ENCODE data around the gene NPTN. TPM values are rescaled to one million over a fixed set of nuclear protein-coding genes. Genes with fewer than 3 reads are reported as not detected.

The NPTN gene
- total RNA-seq: 10 to 100 TPM; 57.7 to 66.2 TPM

DNA sequence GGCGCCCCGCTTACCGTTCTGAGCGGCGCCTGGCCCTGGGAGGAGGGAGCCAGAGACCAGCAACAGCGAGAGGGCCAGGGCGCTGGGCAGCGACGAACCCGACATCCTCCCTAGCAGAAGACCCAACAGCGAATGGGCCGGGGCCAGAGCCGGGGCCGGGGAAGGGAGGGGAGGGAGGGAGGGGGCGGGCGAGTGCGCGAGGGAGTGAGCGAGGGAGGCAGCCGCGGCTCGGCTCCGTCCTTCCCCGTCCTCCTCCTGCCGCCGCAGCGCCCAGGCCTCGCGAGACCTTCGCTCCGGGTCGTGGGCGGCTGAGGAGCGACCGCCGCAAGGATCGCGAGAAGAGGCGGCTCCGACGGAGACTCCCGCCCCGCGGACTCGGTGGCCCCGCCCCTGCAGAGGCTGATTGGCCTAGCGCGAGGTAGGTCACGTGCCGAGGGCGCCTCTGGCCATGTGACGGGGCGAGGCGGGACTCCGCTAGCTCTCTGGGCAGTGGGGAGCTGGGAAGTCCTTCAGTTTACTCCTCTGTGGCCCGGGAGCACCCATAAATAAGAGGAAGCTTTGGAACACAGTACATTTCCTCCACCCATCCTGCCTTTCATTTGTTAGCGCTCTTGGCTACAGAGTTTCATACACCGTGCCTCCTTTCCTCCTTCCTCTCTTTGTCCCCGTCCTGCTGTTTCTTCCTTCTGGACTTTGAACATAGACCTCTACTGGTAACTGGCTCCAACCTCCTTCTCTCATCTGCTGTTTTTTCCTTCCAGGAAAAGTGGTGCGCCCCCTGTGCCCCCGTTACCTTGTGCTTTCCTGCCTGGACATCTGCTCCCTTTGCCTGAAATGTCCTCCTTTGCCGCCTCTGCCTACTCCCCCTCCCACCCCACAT is at the start of gene NPTN:
TSS of gene NPTN (minus strand) at position 279 of the 880 bp plus-strand sequence. CDS start at position 105, 174 bp downstream.
- no peaks in the 10 kb centered on the region for H3K9me3 Mint-ChIP-seq
- H3K36me3 Mint-ChIP-seq: no peaks in the 10 kb centered on the region
- peaks cover 17 to 20% of the 10 kb centered on the region in 2 donors for H3K27me3 Mint-ChIP-seq
- peaks cover 44 to 50% of the 10 kb centered on the region in 2 donors for H3K4me1 Mint-ChIP-seq (ENCODE audit: low read depth in 2 of 2)
- peak; percentile 99 for DNase-seq (ENCODE audit: low spot score)
- peak; percentile 97 to 98 for ATAC-seq
- H3K27ac Mint-ChIP-seq: peak within 1 kb of the TSS; percentile 59 to 87
- H3K4me3 Mint-ChIP-seq: peak within 1 kb of the TSS; percentile 98

DNA sequence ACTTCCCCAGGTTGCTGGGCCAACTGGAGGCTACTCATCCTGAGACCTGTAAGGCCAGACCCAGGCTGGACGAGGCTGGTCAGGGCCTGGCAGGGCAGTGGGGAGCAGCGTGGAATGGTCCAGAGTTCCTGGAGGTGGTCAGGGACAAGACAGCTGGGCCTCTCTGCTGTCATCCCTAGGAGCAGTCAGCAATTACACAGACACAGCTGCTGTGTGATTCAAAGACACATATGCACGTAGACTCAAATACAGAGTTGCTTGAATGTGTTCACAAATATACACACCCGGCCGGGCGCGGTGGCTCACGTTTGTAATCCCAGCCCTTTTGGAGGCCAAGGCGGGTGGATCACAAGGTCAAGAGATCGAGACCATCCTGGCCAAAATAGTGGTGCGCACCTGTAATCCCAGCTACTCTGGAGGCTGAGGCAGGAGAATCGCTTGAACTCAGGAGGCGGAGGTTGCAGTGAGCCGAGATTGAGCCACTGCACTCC is 49.5 kb upstream of the NPTN start:
- ATAC-seq (no peak), DNase-seq (ENCODE audit: low spot score) (no peak)
- Mint-ChIP-seq H3K9me3 (no peaks in the 10 kb centered on the region), H3K27ac (no peak overlapping the region), H3K4me3 (no peak overlapping the region), H3K4me1 (ENCODE audit: low read depth in 2 of 2) (peaks cover 10 to 19% of the 10 kb centered on the region in 2 donors), H3K27me3 (peaks cover 36 to 37% of the 10 kb centered on the region in 2 donors), H3K36me3 (no peaks in the 10 kb centered on the region)

DNA sequence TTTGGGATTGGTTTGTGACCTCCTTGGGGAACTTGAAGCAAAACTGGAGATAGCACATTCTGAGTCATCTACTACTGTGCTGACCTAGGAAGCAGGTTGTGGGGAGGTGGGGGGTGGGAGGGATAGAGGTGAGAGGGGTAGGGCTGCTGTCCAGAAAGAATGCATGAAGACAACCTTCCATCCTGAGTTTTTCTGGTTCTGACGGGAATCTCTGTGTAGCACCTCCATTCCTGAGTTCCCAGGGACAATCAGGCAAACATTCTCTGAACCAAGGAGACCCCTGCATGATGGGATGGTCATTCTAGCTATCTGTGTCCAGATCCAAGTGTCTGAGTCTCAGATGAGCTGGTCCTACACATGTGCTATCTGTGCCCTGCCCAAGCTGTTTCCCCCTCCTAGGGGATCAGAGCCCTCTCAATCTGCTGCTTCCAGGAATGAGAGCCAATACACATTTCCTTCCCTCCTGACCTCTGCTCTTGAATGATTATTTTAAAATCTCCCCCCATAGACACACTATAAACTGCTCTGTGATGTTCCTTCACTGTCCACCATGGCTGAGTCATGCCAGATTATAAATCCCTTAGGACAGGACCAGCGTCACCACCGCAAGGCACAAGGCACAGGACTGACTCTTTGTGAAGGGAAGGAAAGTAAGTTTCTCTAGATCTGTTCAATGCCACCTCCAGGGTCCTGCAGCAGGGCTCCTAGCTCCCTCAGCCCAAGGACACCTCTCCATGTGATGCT is 48.8 kb upstream of the NPTN start:
- no peak for DNase-seq (ENCODE audit: low spot score)
- Mint-ChIP-seq H3K4me1 (ENCODE audit: low read depth in 2 of 2) (peaks cover 10 to 19% of the 10 kb centered on the region in 2 donors), H3K9me3 (no peaks in the 10 kb centered on the region), H3K36me3 (no peaks in the 10 kb centered on the region), H3K27me3 (peaks cover 36% of the 10 kb centered on the region in 2 donors), H3K4me3 (no peak overlapping the region), H3K27ac (no peak overlapping the region)
- no peak for ATAC-seq

DNA sequence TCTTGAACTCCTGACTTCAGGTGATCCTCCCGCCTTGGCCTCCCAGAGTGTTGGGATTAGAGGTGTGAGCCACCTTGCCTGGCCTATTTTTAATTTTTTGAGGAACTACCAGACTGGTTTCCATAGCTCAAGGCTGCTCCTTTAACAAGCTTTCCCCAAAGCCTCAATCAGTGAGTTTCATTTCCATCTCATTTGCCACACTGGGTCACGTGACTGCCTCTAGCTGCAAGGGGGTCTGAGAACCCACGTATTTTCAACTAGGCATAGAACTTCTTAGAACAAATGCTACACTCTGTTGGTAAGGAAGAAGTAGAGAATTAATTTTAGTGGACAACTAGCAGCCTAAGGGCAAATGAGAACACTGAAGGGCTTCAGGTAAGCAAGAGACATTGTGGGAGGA is 47.9 kb upstream of the NPTN start:
- Mint-ChIP-seq H3K9me3 (no peaks in the 10 kb centered on the region), H3K36me3 (no peaks in the 10 kb centered on the region), H3K4me3 (no peak overlapping the region), H3K27me3 (peaks cover 27 to 31% of the 10 kb centered on the region in 2 donors), H3K4me1 (ENCODE audit: low read depth in 2 of 2) (peaks cover 10 to 19% of the 10 kb centered on the region in 2 donors), H3K27ac (no peak overlapping the region)
- no peak for DNase-seq (ENCODE audit: low spot score)
- no peak for ATAC-seq

DNA sequence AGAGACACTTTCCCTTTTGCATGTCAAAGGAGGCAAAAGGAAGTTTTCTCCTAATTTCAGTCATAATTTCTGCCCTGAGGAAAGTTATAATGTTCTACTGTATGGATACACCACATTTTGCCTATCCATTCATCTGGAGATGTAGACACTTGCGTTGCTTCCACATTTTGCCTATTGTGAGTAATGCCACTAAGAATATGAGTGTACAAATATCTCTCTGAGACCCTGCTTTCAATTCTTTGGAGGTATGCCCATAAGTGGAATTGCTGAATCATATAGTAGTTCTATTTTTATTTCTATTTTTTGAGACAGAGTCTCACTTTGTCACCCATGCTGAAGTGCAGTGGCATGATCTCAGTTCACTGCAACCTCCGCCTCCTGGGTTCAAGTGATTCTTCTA is 47.4 kb upstream of the NPTN start:
- Mint-ChIP-seq H3K4me3 (no peak overlapping the region), H3K27ac (no peak overlapping the region), H3K4me1 (ENCODE audit: low read depth in 2 of 2) (peaks cover 6 to 16% of the 10 kb centered on the region in 2 donors), H3K27me3 (peaks cover 22 to 27% of the 10 kb centered on the region in 2 donors), H3K36me3 (no peaks in the 10 kb centered on the region), H3K9me3 (no peaks in the 10 kb centered on the region)
- ATAC-seq (peak in 1 of 2 donors; percentile 21), DNase-seq (ENCODE audit: low spot score) (no peak)

DNA sequence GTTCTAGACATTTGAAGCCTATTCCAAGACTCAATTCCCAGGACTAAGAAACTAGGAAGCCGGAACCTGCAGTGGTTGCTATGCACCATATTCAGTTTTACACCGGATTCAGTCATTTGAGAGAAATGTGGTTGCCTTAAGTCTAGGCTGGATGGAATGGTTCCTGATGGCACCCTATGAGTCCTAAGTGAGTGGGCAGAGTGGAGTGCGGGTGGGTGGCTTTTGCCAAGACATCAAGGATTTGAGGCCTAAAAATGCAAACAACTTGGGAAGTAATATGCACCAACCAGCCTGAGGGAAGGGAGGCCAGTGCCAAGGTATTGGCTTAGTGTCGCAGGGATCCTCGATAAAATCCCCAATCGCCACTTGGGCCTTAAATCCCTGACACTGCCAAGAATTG is 46.8 kb upstream of the NPTN start:
- H3K4me3 Mint-ChIP-seq: no peak overlapping the region
- DNase-seq (ENCODE audit: low spot score): no peak
- peaks cover 5 to 10% of the 10 kb centered on the region in 2 donors for H3K4me1 Mint-ChIP-seq (ENCODE audit: low read depth in 2 of 2)
- H3K36me3 Mint-ChIP-seq: no peaks in the 10 kb centered on the region
- H3K27ac Mint-ChIP-seq: no peak overlapping the region
- no peak for ATAC-seq
- H3K9me3 Mint-ChIP-seq: no peaks in the 10 kb centered on the region
- peaks cover 16 to 21% of the 10 kb centered on the region in 2 donors for H3K27me3 Mint-ChIP-seq

DNA sequence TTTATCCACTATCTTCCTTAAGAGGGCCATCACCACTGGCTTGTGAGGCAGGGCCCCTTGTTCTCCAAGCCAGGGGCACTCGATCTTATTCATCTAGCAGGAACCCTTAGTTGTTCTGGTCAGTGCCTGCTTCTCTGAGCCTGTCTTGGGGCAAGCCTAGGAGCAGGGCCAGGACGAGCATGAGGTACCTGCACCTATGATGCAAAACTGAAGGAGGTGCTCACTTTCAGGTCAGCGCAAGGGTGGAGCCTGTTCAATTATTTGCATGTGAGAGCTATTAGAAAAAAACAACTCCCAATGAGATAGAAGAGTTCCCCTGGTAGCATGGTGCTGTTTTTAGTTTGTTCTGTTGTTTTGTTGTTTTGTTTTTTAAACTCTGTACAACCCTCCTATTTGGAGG is 46.0 kb upstream of the NPTN start:
- Mint-ChIP-seq H3K9me3 (no peaks in the 10 kb centered on the region), H3K27ac (peak overlapping the region in 1 of 2 donors; percentile 13), H3K36me3 (no peaks in the 10 kb centered on the region), H3K27me3 (peaks cover 20 to 25% of the 10 kb centered on the region in 2 donors), H3K4me3 (no peak overlapping the region), H3K4me1 (ENCODE audit: low read depth in 2 of 2) (peaks cover 5 to 10% of the 10 kb centered on the region in 2 donors)
- no peak for ATAC-seq
- no peak for DNase-seq (ENCODE audit: low spot score)

DNA sequence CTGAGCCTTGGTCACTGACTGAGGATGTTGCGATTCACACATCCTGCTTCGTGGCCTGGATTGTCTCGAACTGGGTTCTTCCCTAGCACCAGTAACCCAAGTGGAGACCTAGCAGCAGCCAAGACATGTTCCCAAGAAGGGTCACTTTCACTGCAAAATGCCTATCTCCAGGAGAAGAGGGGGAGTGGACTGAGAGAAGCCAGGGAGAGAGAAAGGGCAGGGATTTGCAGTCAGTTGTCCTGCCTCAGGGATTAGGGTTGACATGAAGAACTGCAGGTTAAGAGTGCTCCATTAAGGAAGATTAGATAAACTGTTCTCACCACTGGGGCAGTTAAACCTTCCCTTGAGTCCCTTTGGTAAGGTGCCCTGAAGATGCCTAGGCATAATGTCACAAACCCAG is 45.3 kb upstream of the NPTN start:
- Mint-ChIP-seq H3K9me3 (no peaks in the 10 kb centered on the region), H3K4me3 (no peak overlapping the region), H3K27ac (no peak overlapping the region), H3K4me1 (ENCODE audit: low read depth in 2 of 2) (peaks cover 5 to 8% of the 10 kb centered on the region in 2 donors), H3K36me3 (no peaks in the 10 kb centered on the region), H3K27me3 (peaks cover 27 to 29% of the 10 kb centered on the region in 2 donors)
- ATAC-seq (peak in 1 of 2 donors; percentile 47), DNase-seq (ENCODE audit: low spot score) (no peak)

DNA sequence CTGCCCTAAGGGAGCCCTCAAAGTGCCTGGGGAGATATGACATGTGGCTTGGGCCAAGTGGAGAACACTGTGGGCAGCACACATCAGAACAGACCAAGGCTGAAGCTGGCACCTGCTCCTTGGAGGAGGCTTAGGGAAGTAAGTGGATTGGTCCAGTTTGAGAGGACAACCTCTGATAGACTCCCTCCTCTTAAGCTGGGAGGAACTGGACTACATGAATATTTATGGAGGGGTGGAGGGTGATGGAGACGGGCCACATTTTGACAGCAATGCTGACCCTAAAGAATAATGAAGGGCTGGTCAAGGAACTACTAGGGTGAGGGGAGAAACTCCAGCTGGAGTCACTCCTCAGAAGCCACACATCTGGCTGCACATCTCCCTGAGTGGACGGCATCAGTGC is 44.5 kb upstream of the NPTN start:
- H3K4me1 Mint-ChIP-seq (ENCODE audit: low read depth in 2 of 2): peaks cover 5 to 8% of the 10 kb centered on the region in 2 donors
- H3K4me3 Mint-ChIP-seq: no peak overlapping the region
- H3K9me3 Mint-ChIP-seq: no peaks in the 10 kb centered on the region
- no peak overlapping the region for H3K27ac Mint-ChIP-seq
- peaks cover 26 to 28% of the 10 kb centered on the region in 2 donors for H3K27me3 Mint-ChIP-seq
- H3K36me3 Mint-ChIP-seq: no peaks in the 10 kb centered on the region
- DNase-seq (ENCODE audit: low spot score) (no peak), ATAC-seq (no peak)

DNA sequence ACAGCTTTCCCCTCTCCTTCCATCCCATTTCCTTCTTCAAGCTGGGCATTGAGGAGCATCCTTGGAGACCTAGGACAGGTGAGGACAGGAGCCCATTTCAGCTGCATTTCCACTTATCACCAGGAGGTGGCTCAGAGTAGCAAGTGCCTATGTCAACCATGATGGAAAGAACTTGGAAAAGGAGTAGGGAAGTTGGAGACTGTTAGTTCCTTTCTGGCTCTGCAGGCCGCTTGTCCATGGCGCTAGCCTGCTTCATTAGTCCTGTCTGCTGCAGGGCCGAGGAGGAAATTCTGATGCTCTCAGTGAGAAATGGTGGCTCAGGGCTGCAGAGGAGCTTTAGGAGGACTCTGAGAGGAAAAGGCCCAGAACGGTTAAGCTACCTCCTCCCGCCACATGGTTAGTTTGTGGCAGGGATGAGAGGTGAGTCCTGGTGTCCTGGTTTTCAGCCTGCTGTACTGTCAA is 44.0 kb upstream of the NPTN start:
- no peaks in the 10 kb centered on the region for H3K9me3 Mint-ChIP-seq
- no peaks in the 10 kb centered on the region for H3K36me3 Mint-ChIP-seq
- no peak overlapping the region for H3K27ac Mint-ChIP-seq
- peaks cover 22 to 27% of the 10 kb centered on the region in 2 donors for H3K27me3 Mint-ChIP-seq
- H3K4me1 Mint-ChIP-seq (ENCODE audit: low read depth in 2 of 2): peaks cover 5 to 8% of the 10 kb centered on the region in 2 donors
- no peak overlapping the region for H3K4me3 Mint-ChIP-seq
- no peak for DNase-seq (ENCODE audit: low spot score)
- peak in 1 of 2 donors; percentile 63 for ATAC-seq

DNA sequence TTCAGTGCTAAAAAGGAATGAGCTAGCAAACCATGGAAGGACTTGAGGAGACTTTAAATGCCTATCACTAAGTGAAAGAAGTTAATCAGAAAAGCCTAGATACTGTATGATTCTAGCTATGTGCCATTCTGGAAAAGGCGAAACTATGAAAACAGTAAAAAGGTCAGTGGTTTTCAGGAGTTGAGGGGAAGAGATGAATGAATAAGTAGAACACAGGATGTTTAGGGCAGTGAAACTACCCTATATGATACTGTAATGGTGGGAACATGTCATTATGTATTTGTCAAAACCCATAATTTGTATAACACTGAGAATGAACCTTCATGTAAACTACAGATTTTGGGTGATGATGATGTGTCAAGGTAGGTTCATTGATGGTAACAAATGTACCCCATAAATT is 41.4 kb upstream of the NPTN start:
- no peak for ATAC-seq
- peaks cover 5 to 8% of the 10 kb centered on the region in 2 donors for H3K4me1 Mint-ChIP-seq (ENCODE audit: low read depth in 2 of 2)

DNA sequence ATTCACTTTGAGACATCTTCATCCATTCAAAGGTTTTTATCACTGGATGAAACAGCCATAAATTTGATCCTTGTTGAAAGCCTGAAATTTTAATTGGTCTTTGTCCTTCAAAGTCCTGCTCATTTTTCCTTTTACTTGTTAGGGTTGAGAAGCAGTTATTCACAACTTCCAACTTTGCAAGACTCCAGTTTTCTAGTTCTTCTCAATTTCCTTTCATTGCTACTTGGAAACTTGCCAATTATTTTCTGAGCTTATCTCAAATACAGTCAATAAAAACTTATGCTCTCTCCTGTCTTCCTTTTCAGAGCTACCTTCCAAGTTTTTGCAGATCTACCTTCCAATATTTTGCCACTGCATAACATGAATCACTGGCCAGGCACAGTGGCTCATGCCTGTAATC is 27.3 kb upstream of the NPTN start:
- Mint-ChIP-seq H3K36me3 (no peaks in the 10 kb centered on the region), H3K9me3 (no peaks in the 10 kb centered on the region), H3K4me1 (ENCODE audit: low read depth in 2 of 2) (no peaks in the 10 kb centered on the region), H3K27ac (no peak overlapping the region), H3K4me3 (no peak overlapping the region), H3K27me3 (peaks cover 30 to 38% of the 10 kb centered on the region in 2 donors)
- no peak for DNase-seq (ENCODE audit: low spot score)
- no peak for ATAC-seq

More for the DNA sequence above, 41.4 kb upstream of the NPTN start:
- no peaks in the 10 kb centered on the region for H3K9me3 Mint-ChIP-seq
- H3K4me3 Mint-ChIP-seq: no peak overlapping the region
- H3K27me3 Mint-ChIP-seq: peaks cover 20 to 23% of the 10 kb centered on the region in 2 donors
- no peaks in the 10 kb centered on the region for H3K36me3 Mint-ChIP-seq
- DNase-seq (ENCODE audit: low spot score): no peak
- H3K27ac Mint-ChIP-seq: no peak overlapping the region

DNA sequence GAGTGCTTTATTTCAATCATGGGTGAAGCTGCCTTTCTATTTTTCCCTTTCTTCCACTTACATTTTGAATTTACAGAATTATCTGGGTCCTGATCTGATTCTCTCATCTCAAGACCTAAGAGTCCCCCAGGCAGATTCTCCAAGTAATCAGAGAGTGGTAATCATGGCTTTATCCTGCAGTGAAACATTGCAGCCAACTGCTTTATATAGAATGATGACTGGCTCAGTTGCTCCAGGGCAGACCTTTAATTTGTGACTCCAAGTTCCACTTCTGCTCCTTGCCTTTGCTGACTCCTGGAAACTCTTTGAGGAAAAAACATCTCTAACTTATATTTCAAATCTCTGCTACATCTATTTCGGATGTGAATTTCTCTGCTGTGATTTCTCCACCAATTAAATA is 25.5 kb upstream of the NPTN start:
- no peaks in the 10 kb centered on the region for H3K36me3 Mint-ChIP-seq
- no peaks in the 10 kb centered on the region for H3K4me1 Mint-ChIP-seq (ENCODE audit: low read depth in 2 of 2)
- DNase-seq (ENCODE audit: low spot score) (no peak), ATAC-seq (no peak)
- H3K4me3 Mint-ChIP-seq: no peak overlapping the region
- no peaks in the 10 kb centered on the region for H3K9me3 Mint-ChIP-seq
- H3K27me3 Mint-ChIP-seq: peaks cover 32 to 44% of the 10 kb centered on the region in 2 donors
- no peak overlapping the region for H3K27ac Mint-ChIP-seq

All from natural killer cell treated with Interleukin-12 subunit alpha and Interleukin-12 subunit beta and Interleukin-15 and Interleukin-18, amount 100 ng/mL, for 72 hours (primary cell).